Colonic mucosa (tissue), 4 donors: ENCODE data around the gene SERPINE1. TPM values are rescaled to one million over a fixed set of nuclear protein-coding genes. Genes with fewer than 3 reads are reported as not detected.
A peak's percentile ranks its signal among the peaks of the same experiment; 100 is the strongest.

ENCODE experiments used
- DNase-seq: peaks from one replicate; pipeline ENCODE4 v3.0.0-alpha.2; 2020
- H3K27ac ChIP-seq: fragments of 200-600 bp; one replicate; pipeline ENCODE4 v1.8.0; 2021
- H3K27me3 ChIP-seq: fragments of 200-600 bp; one replicate; pipeline ENCODE4 v1.8.0; 2021
- H3K36me3 ChIP-seq: fragments of 200-600 bp; one replicate; pipeline ENCODE4 v1.8.0; 2021
- H3K4me1 ChIP-seq: fragments of 200-600 bp; one replicate; pipeline ENCODE4 v1.8.0; 2021; ENCODE audit warnings: mild to moderate bottlenecking
- H3K4me3 ChIP-seq: fragments of 200-600 bp; one replicate; pipeline ENCODE4 v1.8.0; 2021
- H3K9ac ChIP-seq, 2 donors: one replicate each; pipeline ENCODE4 v1.7.0; 2013; ENCODE audit warnings: control low read depth in 2 of 2, low read depth in 2 of 2, low read length in 2 of 2
- H3K9me3 ChIP-seq: fragments of 200-600 bp; one replicate; pipeline ENCODE4 v1.8.0; 2021
- CTCF ChIP-seq: fragments of 200-600 bp; IDR thresholded peaks from one replicate; pipeline ENCODE4 v1.8.0; 2022; ENCODE audit warnings: antibody characterized with exemption, mild to moderate bottlenecking
- intact Hi-C: fragments of 100-400 bp; cut with DNase I; formaldehyde crosslinking; loops from one replicate; pipeline ENCODE4 v1.14.1; 2022
- total RNA-seq, 2 donors: library from RNA; stranded (reverse); fragmentation: NEBNext Ultra II Directional in 1 of 2; extraction: Animal tissue kit (Norgen Biotek cat#: 25700) in 1 of 2; gene quantifications; one replicate each; pipeline ENCODE4 v1.2.1, GENCODE V29; 2021
- donor health status: healthy.
- donor health status: DM: no; HTN: no; CAD: no.
- donor health status: DM: no; HTN: no; CAD: no.

The SERPINE1 gene
- total RNA-seq, 2 donors from 2014 or later = 1.4 to 6.1 TPM

- Histone ChIP-seq H3K36me3 (peaks cover 7% of the 10 kb centered on the region), H3K9me3 (no peaks in the 10 kb centered on the region), H3K27ac (no peak overlapping the region), H3K9ac (no peak overlapping the region), H3K4me3 (peak overlapping the region; percentile 23), H3K27me3 (peaks cover 54% of the 10 kb centered on the region), H3K4me1 (peaks cover 14% of the 10 kb centered on the region)
- no peak for TF ChIP-seq CTCF
- intact Hi-C loops = no loop called here
- DNase-seq = peak; percentile 57
These were observed 36.6 kb downstream of the SERPINE1 start for GRCh38 chr7:101163279-101164070.

- peak overlapping the region; percentile 22 for H3K4me3 ChIP-seq
- no peak for DNase-seq
- intact Hi-C loops = no loop called here
- peaks cover 62% of the 10 kb centered on the region for H3K27me3 ChIP-seq
- H3K4me1 ChIP-seq = peaks cover 14% of the 10 kb centered on the region
- no peak overlapping the region for H3K27ac ChIP-seq
- no peak overlapping the region for H3K9ac ChIP-seq
- no peaks in the 10 kb centered on the region for H3K9me3 ChIP-seq
- no peak for TF ChIP-seq CTCF
- H3K36me3 ChIP-seq = peaks cover 1% of the 10 kb centered on the region
These were observed 37.4 kb downstream of the SERPINE1 start for GRCh38 chr7:101164071-101164840.

- intact Hi-C loops = no loop called here
- TF ChIP-seq CTCF = no peak
- H3K27me3 ChIP-seq = peaks cover 71% of the 10 kb centered on the region
- H3K27ac ChIP-seq = no peak within 1 kb of the TSS
- peak; percentile 95 for DNase-seq
- H3K9ac ChIP-seq = no peak within 1 kb of the TSS
- H3K36me3 ChIP-seq = no peaks in the 10 kb centered on the region
- H3K4me1 ChIP-seq = peaks cover 14% of the 10 kb centered on the region
- H3K4me3 ChIP-seq = no peak within 1 kb of the TSS
- H3K9me3 ChIP-seq = no peaks in the 10 kb centered on the region
These were observed 38.4 kb downstream of the SERPINE1 start, which contains the start of gene VGF for GRCh38 chr7:101165075-101165957. Gene VGF, minus strand, starts transcription at chr7:101165569. Its CDS starts 726 bp downstream, at chr7:101164843.

- H3K27ac ChIP-seq = no peak overlapping the region
- no peak for TF ChIP-seq CTCF
- peaks cover 79% of the 10 kb centered on the region for H3K27me3 ChIP-seq
- DNase-seq = no peak
- no peaks in the 10 kb centered on the region for H3K9me3 ChIP-seq
- H3K9ac ChIP-seq = no peak overlapping the region
- H3K4me3 ChIP-seq = no peak overlapping the region
- no peaks in the 10 kb centered on the region for H3K36me3 ChIP-seq
- intact Hi-C loops = no loop called here
- H3K4me1 ChIP-seq = peaks cover 14% of the 10 kb centered on the region
These were observed 39.2 kb downstream of the SERPINE1 start for GRCh38 chr7:101165958-101166647.

GRCh38 chr7:101166648-101166908, 39.7 kb downstream of the SERPINE1 start:
- Histone ChIP-seq H3K36me3 (no peaks in the 10 kb centered on the region), H3K27ac (no peak overlapping the region), H3K4me1 (peaks cover 14% of the 10 kb centered on the region), H3K27me3 (peaks cover 84% of the 10 kb centered on the region), H3K9ac (no peak overlapping the region), H3K9me3 (no peaks in the 10 kb centered on the region), H3K4me3 (no peak overlapping the region)
- TF ChIP-seq CTCF = no peak
- intact Hi-C loops = no loop called here
- DNase-seq = no peak
